HG02840 (cell line): Measurements from ENCODE around the gene MAP3K10.

Experiments
- ATAC-seq: cut with Tn5 transposase; IDR thresholded peaks from one replicate; pipeline ENCODE4 v1.9.1; 2021; ENCODE audit warnings: mild to moderate bottlenecking, moderate library complexity, moderate number of reproducible peaks; ENCODE audit not compliant: unreplicated experiment, low FRiP score

MAP3K10 gene

GRCh38 chr19:40245506-40246128 is 54.4 kb downstream of the MAP3K10 start:
- no peak for ATAC-seq

GRCh38 chr19:40246292-40247073 is 55.3 kb downstream of the MAP3K10 start:
- ATAC-seq = no peak

- no peak for ATAC-seq
Measured at GRCh38 chr19:40247178-40247577, 56.0 kb downstream of the MAP3K10 start.

- ATAC-seq = no peak
Measured at GRCh38 chr19:40247735-40248262, 56.6 kb downstream of the MAP3K10 start.

- ATAC-seq = no peak
Measured at GRCh38 chr19:40249201-40249600, 58.0 kb downstream of the MAP3K10 start.

GRCh38 chr19:40249781-40250180 is 58.6 kb downstream of the MAP3K10 start:
- ATAC-seq = no peak

GRCh38 chr19:40251244-40251643 is 60.0 kb downstream of the MAP3K10 start:
- ATAC-seq = no peak

GRCh38 chr19:40251991-40252390 is 60.8 kb downstream of the MAP3K10 start:
- ATAC-seq = no peak

- ATAC-seq = no peak
Measured at GRCh38 chr19:40252395-40252794, 61.2 kb downstream of the MAP3K10 start.

GRCh38 chr19:40253611-40254092 is 62.4 kb downstream of the MAP3K10 start:
- ATAC-seq = no peak

GRCh38 chr19:40254714-40255418 is 63.6 kb downstream of the MAP3K10 start:
- no peak for ATAC-seq

GRCh38 chr19:40255619-40256166 is 64.5 kb downstream of the MAP3K10 start:
- ATAC-seq = no peak

GRCh38 chr19:40256512-40256911 is 65.3 kb downstream of the MAP3K10 start:
- no peak for ATAC-seq

- no peak for ATAC-seq
Measured at GRCh38 chr19:40257096-40257517, 65.9 kb downstream of the MAP3K10 start.

- no peak for ATAC-seq
Measured at GRCh38 chr19:40261631-40262030, 70.4 kb downstream of the MAP3K10 start.

GRCh38 chr19:40262422-40262821 is 71.2 kb downstream of the MAP3K10 start:
- ATAC-seq = no peak

GRCh38 chr19:40263440-40264313 is 72.5 kb downstream of the MAP3K10 start:
- no peak for ATAC-seq

- no peak for ATAC-seq
Measured at GRCh38 chr19:40264314-40265054, 73.3 kb downstream of the MAP3K10 start.
